HG03108 (cell line): Measurements from ENCODE around the gene GLCE.

Experiments used
- ATAC-seq: cut with Tn5 transposase; IDR thresholded peaks from one replicate; pipeline ENCODE4 v1.9.1; 2021; ENCODE audit warnings: moderate library complexity; ENCODE audit not compliant: unreplicated experiment

Gene GLCE

DNA sequence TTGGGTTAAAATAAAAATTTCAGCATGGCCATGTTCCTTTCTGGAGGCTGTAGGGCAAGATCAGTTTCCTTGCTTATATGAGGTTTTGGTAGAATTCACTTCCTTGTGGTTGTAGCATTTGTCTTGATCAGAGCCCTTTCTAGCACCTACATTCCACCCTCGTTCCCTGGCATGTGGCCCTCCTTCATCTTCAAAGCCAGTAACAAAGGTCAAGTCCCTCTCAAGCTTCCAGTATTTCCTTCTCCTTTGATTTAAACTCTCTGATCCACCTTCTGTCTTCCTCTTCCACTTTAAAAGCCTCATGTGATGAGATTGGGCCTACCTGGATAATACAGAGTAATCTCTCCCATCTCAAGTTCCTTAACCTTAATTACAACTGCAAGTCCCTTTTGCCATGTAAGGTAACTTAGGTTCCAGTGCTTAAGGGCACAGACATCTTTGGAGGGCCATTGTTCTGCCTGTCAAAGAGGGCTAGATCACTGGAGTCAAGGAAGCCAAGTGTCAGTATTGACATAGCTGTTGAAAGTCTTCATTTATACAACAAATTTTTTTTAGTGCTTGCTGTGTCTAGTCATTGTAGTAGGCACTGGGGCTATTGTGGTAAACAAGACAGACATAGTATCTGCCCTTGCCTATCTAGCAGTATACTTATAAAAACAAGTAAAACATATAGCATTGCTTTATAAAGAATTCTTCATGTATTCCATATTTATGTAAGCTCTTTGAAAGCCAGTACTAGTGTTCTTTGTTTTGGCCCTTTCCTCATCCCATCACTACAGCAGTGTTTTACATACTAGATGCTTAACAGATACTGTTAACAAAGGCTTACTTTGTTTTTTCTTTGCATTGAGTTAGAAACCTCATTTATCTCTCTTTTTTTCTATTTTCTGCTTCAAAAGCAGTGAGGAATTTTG lies 40.7 kb downstream of the GLCE start:
- no peak for ATAC-seq

DNA sequence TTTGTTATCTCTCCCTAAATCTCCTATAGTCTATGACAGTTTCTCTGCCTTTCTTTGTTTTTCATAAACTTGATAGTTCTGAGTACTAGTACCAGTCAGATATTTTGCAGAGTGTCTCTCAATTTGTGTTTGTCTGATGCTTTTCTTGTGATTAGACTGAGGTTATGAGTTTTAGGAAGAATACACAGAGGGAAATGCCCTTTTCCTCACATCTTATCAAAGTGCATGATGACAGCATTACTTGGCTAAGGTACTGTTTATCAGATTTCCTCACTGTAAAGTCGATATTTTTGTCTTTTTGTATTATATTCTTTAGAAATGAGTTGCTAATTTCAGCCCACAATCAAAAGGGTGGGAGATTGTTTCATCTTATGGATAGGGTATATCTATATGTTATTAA lies 45.6 kb downstream of the GLCE start:
- no peak for ATAC-seq

GRCh38 chr15:69209661-69210060 lies 49.2 kb downstream of the GLCE start:
- no peak for ATAC-seq

GRCh38 chr15:69210574-69210973 lies 50.1 kb downstream of the GLCE start:
- no peak for ATAC-seq

DNA sequence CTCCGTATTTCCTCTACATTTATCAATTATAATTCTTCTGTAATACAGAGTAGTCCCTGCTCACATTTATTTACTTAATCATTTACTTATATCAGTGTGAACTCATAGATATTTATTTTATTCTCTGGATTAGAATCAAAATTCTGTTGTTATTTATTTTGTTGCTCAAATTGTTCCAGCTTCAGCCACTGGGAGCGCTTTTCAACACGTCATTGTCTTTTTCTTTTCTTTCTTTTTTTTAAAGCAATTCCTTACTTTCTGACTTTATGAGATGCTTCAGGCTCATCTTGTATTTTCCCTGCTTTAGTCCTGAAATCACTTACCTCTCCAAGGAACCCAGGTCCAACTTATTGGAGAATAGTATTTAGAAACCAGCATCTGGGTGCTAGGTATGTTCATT lies 53.4 kb downstream of the GLCE start:
- no peak for ATAC-seq

- no peak for ATAC-seq
Observed at GRCh38 chr15:69215314-69216035, 55.0 kb downstream of the GLCE start.

- ATAC-seq: no peak
Observed at GRCh38 chr15:69217381-69217780, 56.9 kb downstream of the GLCE start.

- no peak for ATAC-seq
Observed at GRCh38 chr15:69219690-69220089, 59.3 kb downstream of the GLCE start.

GRCh38 chr15:69222002-69222474 lies 61.6 kb downstream of the GLCE start:
- no peak for ATAC-seq

- ATAC-seq: no peak
Observed at GRCh38 chr15:69223083-69223813, 62.8 kb downstream of the GLCE start.

GRCh38 chr15:69224383-69224782 lies 63.9 kb downstream of the GLCE start:
- no peak for ATAC-seq

DNA sequence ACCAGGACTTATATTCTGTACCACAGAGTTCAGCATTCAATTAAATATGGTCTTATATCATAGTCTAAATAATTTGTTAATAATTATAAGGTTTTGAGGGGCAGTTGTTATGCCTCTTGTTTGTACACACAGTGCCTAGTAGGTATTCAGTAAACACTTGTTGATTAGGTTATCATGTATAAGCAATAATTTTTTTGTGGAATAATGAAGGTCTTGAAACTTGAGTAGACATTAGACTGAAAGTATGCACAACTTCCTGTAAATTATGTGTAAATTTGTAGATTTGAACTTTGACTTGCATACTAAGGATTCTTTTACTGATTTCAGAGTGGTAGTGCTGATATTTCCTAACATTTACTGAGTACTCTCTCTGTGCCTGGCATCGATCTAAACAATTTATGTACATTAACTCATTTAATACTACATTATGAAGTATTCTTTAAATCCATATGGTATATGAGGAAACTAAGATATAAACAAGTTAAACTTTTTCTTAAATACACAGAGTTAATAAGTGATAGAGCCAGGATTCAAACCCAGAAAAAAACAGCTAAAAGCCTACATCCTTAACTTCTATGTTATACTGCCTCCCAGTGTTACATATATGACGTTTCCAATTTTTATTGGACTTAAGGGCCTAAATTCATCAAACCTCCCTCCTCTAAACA lies 65.1 kb downstream of the GLCE start:
- ATAC-seq: no peak

DNA sequence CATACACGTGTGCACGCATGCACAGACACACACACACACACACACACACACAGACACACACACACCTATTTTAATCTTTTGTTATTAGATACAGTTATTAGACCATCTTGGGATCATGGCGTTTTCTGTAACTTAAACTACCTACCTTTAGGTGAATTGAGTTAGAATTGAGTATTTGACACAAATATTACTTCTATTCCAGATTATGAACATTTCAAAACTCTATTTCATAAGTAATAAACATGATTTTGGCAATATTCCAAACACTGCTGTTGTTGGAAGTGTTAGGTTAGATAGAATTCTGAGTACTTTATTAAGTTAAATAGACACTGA lies 65.6 kb downstream of the GLCE start:
- no peak for ATAC-seq

DNA sequence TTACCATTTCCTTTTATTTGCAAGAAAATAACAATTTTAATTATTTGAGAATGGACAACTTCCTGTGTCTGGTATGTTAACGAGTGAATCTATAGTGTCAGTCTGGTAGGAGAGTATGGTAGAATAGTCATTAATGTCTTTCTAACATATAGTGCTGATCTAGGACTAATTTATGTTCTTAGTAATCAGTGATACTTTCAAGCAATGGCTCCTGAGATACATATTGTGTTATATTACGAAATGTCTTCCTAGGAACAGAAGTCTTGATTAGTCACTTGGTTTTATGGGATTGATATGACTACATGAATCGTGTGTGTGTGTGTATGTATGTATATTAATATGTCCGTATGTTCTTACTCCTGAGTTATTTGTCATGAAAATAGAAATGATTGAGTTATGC lies 71.7 kb downstream of the GLCE start:
- no peak for ATAC-seq

DNA sequence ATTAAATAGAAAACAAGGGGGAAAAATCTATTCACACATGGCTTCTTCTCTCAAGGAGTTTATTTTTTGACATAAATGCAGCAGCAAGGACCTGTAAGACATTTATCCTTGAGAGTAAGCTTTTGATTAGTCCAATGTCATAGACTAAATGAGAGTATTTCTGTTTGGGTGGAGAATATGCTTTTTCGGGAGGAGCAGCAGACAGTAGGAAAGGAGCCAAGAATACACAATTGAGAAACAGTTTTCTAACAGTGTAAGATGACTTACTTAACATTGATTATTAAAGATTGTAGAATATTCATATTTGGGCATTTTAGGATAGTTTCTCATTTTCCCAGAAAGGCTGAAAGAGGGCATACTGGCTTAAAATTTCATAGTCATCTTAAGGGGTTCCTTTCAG lies 72.3 kb downstream of the GLCE start:
- ATAC-seq: no peak

DNA sequence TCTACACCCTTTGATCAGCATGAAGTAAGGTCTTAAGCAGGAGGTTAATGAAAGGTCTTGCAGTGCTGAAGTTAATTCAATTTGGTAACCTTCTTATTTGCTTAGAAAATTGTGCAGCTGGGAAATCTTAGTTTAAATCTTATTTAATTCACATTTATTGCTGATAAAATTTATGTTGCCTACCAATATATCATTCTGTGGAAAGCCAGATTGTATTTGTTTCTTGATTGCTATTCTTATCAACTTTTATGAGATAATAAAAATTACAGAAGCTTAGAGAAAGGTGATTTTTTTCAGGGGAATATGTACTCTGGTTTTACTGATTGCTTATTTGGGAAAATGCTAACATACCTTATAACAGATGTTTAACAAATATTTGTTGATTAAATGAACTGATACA lies 74.2 kb downstream of the GLCE start:
- no peak for ATAC-seq

- no peak for ATAC-seq
Observed at GRCh38 chr15:69236505-69236904, 76.1 kb downstream of the GLCE start.

- ATAC-seq: no peak
Observed at GRCh38 chr15:69237718-69238117, 77.3 kb downstream of the GLCE start.

GRCh38 chr15:69244798-69245197 lies 84.4 kb downstream of the GLCE start:
- ATAC-seq: no peak

DNA sequence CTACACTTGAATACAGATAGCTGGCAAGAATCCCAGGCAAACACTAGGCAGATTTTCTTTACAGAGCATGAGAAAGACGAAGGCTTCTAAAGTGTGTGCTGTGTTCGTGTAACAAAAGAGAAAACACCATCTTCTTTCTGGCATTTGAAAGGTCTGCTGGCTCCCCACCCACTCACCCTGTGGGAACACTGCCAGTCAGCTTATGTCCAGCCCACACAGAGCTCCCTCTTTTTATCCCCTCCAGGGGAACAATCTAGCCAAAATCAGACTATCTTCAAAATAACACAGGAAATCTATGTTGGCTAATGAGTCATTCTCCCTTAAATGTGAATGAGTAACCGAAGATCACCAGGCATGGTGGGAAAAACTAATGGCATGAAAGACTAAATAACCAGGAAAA lies 92.7 kb downstream of the GLCE start:
- ATAC-seq: no peak

DNA sequence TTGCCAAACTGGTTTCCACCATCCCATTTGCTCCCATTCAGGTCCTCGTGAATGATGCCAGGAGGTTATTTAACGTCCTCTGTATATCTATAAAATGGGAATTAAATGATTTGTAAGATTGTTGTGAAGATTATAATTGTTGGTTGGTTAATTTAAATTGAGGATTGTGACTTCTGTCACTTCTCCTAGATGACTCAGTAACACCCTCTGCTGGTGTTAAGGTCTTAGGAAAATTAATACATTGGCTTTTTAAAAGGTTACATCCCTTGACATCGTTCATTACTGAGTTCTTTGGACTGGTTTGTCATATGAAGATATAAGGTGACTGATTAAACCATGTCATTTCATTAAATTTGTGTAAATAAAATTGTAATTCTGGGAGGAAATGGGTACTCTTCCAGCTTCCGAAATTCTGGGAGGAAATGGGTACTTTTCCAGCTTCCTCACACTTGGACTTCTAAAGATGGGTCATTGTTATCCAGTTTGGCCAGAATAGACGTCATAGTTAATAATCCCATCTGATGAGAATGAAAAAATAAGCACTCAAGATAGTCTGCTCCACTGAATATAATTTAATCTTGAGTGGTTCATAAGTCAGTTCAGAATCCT lies 105.0 kb downstream of the GLCE start:
- no peak for ATAC-seq
